BLaER1 treated with 17β-estradiol and CSF1 and Interleukin-3, amounts not matched to agents 10 nM and 100 nM (cell line): ENCODE measurements around the gene MAP2K7.
A peak's percentile ranks its signal among the peaks of the same experiment; 100 is the strongest.

Experiments used
- H3K27ac ChIP-seq, 11 experiments: shearing (Covaris generic); formaldehyde crosslinking; 2 replicates each; pipeline ENCODE4 v1.8.1; 2022
- H3K27me3 ChIP-seq, 11 experiments: shearing (Covaris generic); formaldehyde crosslinking; 2 replicates each; pipeline ENCODE4 v1.8.1; 2022
- H3K36me3 ChIP-seq, 11 experiments: shearing (Covaris generic); formaldehyde crosslinking; 2 replicates each; pipeline ENCODE4 v1.8.1; 2022
- H3K4me1 ChIP-seq, 10 experiments: shearing (Covaris generic); formaldehyde crosslinking; 2 replicates each; pipeline ENCODE4 v1.8.1; 2022
- H3K4me2 ChIP-seq, 11 experiments: shearing (Covaris generic); formaldehyde crosslinking; 2 replicates each; pipeline ENCODE4 v1.8.1; 2022
- H3K4me3 ChIP-seq, 10 experiments: shearing (Covaris generic); formaldehyde crosslinking; 2 replicates each; pipeline ENCODE4 v1.8.1; 2022
- H3K9ac ChIP-seq, 11 experiments: shearing (Covaris generic); formaldehyde crosslinking; 2 replicates each; pipeline ENCODE4 v1.8.1; 2022
- H3K9me3 ChIP-seq, 11 experiments: shearing (Covaris generic); formaldehyde crosslinking; replicated peaks in 1 of 11; 2 replicates each; pipeline ENCODE4 v1.8.1; 2022
- H4K20me1 ChIP-seq, 11 experiments: shearing (Covaris generic); formaldehyde crosslinking; 2 replicates each; pipeline ENCODE4 v1.8.1; 2022
- Cebpa-rat ChIP-seq, 11 experiments: shearing (Covaris generic); IDR thresholded peaks; 2 replicates each; pipeline ENCODE4 v1.8.1; 2022

The MAP2K7 gene

DNA sequence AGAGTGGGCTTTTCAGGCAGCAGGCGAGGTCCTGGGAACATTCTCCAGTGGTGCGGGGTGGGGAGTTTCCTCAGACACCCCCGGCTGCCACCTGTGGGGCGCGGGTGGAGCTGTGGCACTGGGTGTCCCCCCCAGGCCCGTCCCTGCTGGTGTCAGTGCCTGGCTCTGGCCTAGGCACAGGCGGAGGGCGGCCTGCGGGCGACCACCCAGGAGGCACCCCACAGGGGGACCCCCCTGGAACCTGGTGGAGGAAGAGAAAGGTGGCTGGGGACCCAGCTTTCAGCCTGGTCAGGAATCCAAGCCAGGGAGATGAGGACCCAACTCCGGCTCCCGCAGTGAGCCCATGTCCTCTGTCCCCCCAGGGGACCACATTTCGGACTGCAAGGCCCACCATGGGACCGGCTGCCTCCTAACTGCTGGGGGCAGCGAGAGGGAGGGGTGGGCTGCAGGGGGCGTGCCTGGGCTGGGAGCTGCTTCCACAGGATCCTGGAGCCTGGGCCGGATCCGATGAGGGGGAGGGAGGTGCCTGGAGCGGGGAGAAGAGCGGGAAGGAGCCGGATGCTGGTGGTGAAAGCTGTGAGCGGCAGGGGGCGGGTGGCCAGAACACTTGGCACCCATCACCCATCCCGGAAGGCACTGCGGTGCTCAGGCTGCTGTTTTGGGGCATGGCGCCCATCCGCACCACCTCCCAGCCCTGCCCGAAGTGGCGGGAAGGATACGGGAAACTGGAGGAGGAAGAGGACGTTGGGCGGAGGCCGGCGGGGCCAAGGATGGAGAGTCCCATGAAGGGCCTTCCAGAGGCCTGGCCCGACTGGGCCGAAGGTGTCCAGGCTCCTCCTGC is 27.8 kb downstream of the MAP2K7 start:
- peaks cover 0 to 100% (median 89%) of the 10 kb centered on the region in 11 experiments; a peak in 20 of 22 replicates for H4K20me1 ChIP-seq
- TF ChIP-seq Cebpa-rat (IDR thresholded peaks at IDR 0.05), result no peak
- 0 out of 22 replicates have a peak overlapping the region, but pooled peaks of 1 of the 11 experiments have one; percentile 4 for H3K27ac ChIP-seq
- H3K4me1 ChIP-seq, result peaks cover 11 to 38% (median 32%) of the 10 kb centered on the region in 10 experiments; a peak in 19 of 20 replicates
- no peak overlapping the region for H3K4me3 ChIP-seq
- H3K9ac ChIP-seq, result peak overlapping the region in 7 of 11 experiments; percentile 4 to 54 (median 45); a peak in 9 of 22 replicates
- no peaks in the 10 kb centered on the region for H3K27me3 ChIP-seq
- peaks cover 61 to 89% (median 77%) of the 10 kb centered on the region in 11 experiments for H3K36me3 ChIP-seq
- H3K4me2 ChIP-seq, result peak overlapping the region in 9 of 11 experiments; percentile 18 to 59 (median 41); a peak in 15 of 22 replicates
- H3K9me3 ChIP-seq, result no peaks in the 10 kb centered on the region

DNA sequence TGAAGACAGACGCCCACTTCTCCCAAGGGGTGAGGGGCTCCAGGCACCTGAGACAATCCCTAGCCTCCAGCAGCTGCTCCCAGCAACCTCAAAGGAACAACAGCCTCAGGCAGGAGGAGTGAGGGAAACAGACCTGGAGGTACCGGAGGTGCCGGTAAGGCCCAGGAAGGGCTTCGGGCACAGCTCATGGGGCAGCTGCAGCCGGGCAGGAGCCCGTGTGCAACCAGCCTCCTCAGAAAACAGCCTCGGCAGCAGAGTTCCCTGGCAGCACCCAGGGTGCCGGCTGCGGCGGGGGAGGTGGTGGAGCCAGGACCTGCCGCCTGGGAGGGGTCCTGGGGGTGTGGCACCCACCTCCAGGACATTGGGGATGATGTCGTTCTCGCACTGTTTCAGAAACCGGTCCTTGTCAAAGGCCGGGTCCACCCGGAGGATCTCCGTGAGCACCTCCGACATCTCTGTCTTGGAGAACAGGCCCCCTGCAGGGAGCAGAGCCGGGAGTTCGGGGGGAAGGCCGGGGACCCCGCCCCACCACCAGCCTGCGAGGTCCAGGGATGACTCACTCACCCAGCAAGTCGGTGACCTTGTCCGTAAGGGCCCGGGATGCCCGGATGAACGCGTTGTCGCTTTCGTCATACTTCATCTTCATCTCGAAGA is 28.7 kb downstream of the MAP2K7 start:
- peaks cover 70 to 90% (median 84%) of the 10 kb centered on the region in 11 experiments for H3K36me3 ChIP-seq

DNA sequence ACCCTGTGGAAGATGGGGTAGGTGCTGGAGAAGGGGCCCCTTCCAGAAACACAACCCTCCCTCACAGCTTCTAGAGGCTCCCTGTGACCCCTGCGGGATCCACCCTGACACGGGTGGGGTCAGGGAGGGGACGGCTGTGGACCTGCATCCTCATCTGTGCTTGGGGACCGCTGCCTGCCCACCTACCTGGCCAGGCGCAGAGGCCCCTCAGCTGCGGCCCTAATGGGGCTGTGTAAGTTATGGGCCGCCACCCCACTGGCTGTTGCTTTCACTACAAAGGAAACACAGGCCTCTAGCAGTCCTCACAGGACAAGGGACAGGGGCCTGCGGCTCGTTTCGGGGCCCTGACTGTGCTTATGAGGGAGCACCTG is 29.2 kb downstream of the MAP2K7 start:
- TF ChIP-seq Cebpa-rat (IDR thresholded peaks at IDR 0.05), result no peak
- Histone ChIP-seq H3K27ac (no peak overlapping the region), H3K9me3 (no peaks in the 10 kb centered on the region), H3K4me2 (no peak overlapping the region), H3K36me3 (peaks cover 75 to 90% (median 84%) of the 10 kb centered on the region in 11 experiments), H3K4me1 (peaks cover 10 to 36% (median 31%) of the 10 kb centered on the region in 10 experiments; a peak in 19 of 20 replicates), H3K4me3 (no peak overlapping the region), H3K9ac (no peak overlapping the region), H3K27me3 (no peaks in the 10 kb centered on the region), H4K20me1 (peaks cover 0 to 100% (median 90%) of the 10 kb centered on the region in 11 experiments; a peak in 19 of 22 replicates)

More for the DNA sequence above, 28.7 kb downstream of the MAP2K7 start:
- H3K4me2 ChIP-seq, result no peak overlapping the region
- no peaks in the 10 kb centered on the region for H3K27me3 ChIP-seq
- TF ChIP-seq Cebpa-rat (IDR thresholded peaks at IDR 0.05), result no peak
- no peak overlapping the region for H3K4me3 ChIP-seq
- H3K4me1 ChIP-seq, result peaks cover 10 to 36% (median 31%) of the 10 kb centered on the region in 10 experiments; a peak in 19 of 20 replicates
- peaks cover 0 to 100% (median 90%) of the 10 kb centered on the region in 11 experiments; a peak in 19 of 22 replicates for H4K20me1 ChIP-seq
- no peaks in the 10 kb centered on the region for H3K9me3 ChIP-seq
- H3K27ac ChIP-seq, result no peak overlapping the region
- no peak overlapping the region for H3K9ac ChIP-seq

DNA sequence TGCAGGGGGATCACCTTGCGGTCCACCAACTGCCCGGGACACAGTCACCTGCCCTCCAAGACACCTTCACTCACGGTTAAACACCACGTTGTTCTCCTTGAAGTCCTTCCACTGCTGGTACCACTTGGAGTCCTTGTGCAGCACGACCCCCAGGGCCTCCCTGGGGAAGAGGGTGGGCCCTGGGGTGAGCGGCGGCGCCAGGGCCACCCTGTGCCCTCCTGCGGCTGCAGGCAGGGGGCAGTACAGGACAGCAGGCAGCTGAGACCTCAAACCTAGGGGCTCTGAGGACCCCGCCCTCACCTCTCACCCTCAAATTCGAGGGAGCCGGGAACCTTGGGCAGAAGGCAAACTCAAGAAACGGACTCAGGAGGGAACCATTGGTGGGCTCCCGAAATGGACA is 29.7 kb downstream of the MAP2K7 start:
- Histone ChIP-seq H3K4me2 (no peak overlapping the region), H3K4me3 (no peak overlapping the region), H3K4me1 (peaks cover 10 to 36% (median 31%) of the 10 kb centered on the region in 10 experiments; a peak in 19 of 20 replicates), H3K27ac (no peak overlapping the region), H3K9me3 (no peaks in the 10 kb centered on the region), H3K36me3 (peaks cover 80 to 91% (median 85%) of the 10 kb centered on the region in 11 experiments), H3K9ac (no peak overlapping the region), H4K20me1 (peaks cover 0 to 100% (median 86%) of the 10 kb centered on the region in 11 experiments; a peak in 19 of 22 replicates), H3K27me3 (no peaks in the 10 kb centered on the region)
- no peak for TF ChIP-seq Cebpa-rat (IDR thresholded peaks at IDR 0.05)

DNA sequence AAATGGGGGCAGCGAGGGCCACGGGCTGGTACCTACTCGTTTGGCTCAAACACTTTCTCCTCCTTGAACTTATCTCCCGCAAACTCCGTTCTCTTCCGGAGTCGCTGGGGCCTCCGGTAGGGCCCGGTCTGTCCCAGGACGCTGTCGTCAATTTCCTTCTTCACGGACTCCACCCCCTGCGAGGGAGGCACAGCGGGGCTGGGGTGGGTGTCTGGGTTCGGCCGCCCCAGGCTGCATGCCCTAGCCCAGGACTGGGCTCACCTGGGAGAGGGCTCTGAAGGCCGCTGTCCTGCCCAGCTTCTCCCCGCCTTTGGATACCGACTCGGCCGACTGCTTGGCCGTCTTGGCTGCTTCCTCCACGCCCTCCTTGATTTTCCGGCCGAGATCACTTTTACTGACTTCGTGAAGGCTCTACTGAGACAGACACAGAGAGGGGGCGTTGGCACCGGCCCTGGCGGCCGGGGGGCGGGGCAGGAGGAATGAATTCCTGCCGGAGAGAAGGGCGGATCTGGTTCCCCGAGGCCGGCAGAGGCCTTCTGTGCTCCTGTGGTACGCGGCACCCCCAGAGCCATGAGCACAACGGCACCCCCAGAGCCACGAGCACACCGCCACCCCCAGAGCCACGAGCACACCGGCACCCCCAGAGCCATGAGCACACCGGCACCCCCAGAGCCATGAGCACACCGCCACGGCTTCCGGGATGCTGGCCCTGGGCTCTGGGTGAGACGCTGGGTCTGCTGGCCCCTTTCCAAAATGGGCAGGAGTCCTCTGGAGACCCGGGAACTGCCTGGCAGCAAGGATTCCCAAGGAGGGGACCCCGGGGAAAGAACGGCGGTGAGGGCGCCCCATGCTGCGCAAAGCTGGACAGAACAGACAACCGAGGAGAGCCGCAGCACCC is 30.4 kb downstream of the MAP2K7 start:
- H3K36me3 ChIP-seq, result peaks cover 87 to 93% (median 91%) of the 10 kb centered on the region in 11 experiments

DNA sequence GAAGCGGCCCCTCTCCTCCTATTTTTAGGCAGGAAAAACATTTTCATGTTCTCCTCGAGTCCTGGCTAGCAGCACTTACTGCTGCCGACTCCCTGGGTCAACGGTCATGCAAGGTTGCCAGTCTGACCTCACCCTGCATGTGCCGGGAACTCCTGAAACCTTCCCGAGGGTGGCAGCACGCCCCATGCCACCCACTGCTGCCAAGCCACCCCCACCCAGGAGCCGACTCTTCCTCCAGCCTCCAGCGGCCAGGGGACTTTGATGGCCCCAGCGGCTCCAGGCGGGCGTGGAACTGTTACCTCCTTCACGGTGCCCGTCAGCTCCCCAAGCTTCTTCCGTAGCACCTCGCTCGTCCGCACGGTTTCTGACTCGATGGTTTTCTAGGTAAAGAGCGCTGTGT is 31.1 kb downstream of the MAP2K7 start:
- H3K4me1 ChIP-seq, result peaks cover 10 to 27% (median 21%) of the 10 kb centered on the region in 10 experiments; a peak in 19 of 20 replicates
- TF ChIP-seq Cebpa-rat (IDR thresholded peaks at IDR 0.05), result no peak
- no peak overlapping the region for H3K9ac ChIP-seq
- H3K4me3 ChIP-seq, result no peak overlapping the region
- H3K36me3 ChIP-seq, result peaks cover 90 to 99% (median 97%) of the 10 kb centered on the region in 11 experiments
- H3K27ac ChIP-seq, result no peak overlapping the region
- H3K27me3 ChIP-seq, result no peaks in the 10 kb centered on the region
- H3K4me2 ChIP-seq, result no peak overlapping the region
- no peaks in the 10 kb centered on the region for H3K9me3 ChIP-seq
- H4K20me1 ChIP-seq, result peaks cover 0 to 100% (median 82%) of the 10 kb centered on the region in 11 experiments; a peak in 19 of 22 replicates

More for the DNA sequence above, 30.4 kb downstream of the MAP2K7 start:
- Histone ChIP-seq H3K4me2 (no peak overlapping the region), H4K20me1 (peaks cover 0 to 100% (median 85%) of the 10 kb centered on the region in 11 experiments; a peak in 19 of 22 replicates), H3K27ac (no peak overlapping the region), H3K4me1 (peaks cover 10 to 34% (median 27%) of the 10 kb centered on the region in 10 experiments; a peak in 19 of 20 replicates), H3K27me3 (no peaks in the 10 kb centered on the region), H3K4me3 (no peak overlapping the region), H3K9ac (no peak overlapping the region), H3K9me3 (no peaks in the 10 kb centered on the region)
- TF ChIP-seq Cebpa-rat (IDR thresholded peaks at IDR 0.05), result no peak

DNA sequence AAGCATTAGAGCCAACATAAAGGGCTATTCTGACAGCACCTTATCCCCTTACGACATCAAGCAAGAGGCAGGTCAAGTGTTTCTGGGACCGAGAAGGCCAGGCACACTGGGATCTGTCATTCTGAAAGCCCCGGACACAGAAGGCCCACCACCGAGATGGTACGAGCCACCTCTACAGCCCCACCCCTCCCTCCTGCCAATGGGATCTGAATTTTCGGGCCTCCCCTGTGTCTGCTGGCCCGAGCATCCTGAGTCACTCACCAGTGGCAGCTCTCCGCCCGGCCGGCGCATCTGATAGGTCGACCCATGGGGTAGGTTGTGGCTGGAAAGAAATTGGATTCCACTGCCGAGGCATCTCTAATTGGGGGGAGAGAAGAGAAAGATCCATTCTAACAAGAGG is 37.2 kb downstream of the MAP2K7 start:
- H3K4me1 ChIP-seq, result peaks cover 23 to 37% (median 28%) of the 10 kb centered on the region in 10 experiments
- peaks cover 0 to 81% (median 58%) of the 10 kb centered on the region in 11 experiments; a peak in 18 of 22 replicates for H4K20me1 ChIP-seq
- H3K4me3 ChIP-seq, result no peak overlapping the region
- H3K9me3 ChIP-seq, result no peaks in the 10 kb centered on the region
- no peak overlapping the region; a peak in 1 of 22 replicates for H3K4me2 ChIP-seq
- no peaks in the 10 kb centered on the region for H3K27me3 ChIP-seq
- no peak for TF ChIP-seq Cebpa-rat (IDR thresholded peaks at IDR 0.05)
- no peak overlapping the region for H3K27ac ChIP-seq
- peak overlapping the region in 2 of 11 experiments; percentile 10 to 97; a peak in 3 of 22 replicates for H3K9ac ChIP-seq
- peaks cover 49 to 66% (median 60%) of the 10 kb centered on the region in 11 experiments for H3K36me3 ChIP-seq
